ENCODE results near the gene STOML1.

- TF ChIP-seq, protein P1, sequence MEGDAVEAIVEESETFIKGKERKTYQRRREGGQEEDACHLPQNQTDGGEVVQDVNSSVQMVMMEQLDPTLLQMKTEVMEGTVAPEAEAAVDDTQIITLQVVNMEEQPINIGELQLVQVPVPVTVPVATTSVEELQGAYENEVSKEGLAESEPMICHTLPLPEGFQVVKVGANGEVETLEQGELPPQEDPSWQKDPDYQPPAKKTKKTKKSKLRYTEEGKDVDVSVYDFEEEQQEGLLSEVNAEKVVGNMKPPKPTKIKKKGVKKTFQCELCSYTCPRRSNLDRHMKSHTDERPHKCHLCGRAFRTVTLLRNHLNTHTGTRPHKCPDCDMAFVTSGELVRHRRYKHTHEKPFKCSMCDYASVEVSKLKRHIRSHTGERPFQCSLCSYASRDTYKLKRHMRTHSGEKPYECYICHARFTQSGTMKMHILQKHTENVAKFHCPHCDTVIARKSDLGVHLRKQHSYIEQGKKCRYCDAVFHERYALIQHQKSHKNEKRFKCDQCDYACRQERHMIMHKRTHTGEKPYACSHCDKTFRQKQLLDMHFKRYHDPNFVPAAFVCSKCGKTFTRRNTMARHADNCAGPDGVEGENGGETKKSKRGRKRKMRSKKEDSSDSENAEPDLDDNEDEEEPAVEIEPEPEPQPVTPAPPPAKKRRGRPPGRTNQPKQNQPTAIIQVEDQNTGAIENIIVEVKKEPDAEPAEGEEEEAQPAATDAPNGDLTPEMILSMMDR (IDR thresholded peaks at IDR 0.05 in 4 of 5, conservative IDR thresholded peaks at IDR 0.05 in 1 of 5): no peak
- TF ChIP-seq POLR2A (IDR thresholded peaks at IDR 0.05): no peak
Measured at GRCh38 chr15:73952171-73952912, 39.8 kb downstream of the STOML1 start.

Data from gastrocnemius medialis (tissue), 4 donors.